GM10266 (cell line): ENCODE results near the gene SHB.

Source experiments
- DNase-seq: peaks from one replicate; pipeline ENCODE4 v3.0.0; 2012; ENCODE audit errors: extremely low spot score
- TF ChIP-seq, protein P1 (sequence below): IDR thresholded peaks from 2 replicates; pipeline ENCODE4 v1.5.1; 2012; ENCODE audit warnings: mild to moderate bottlenecking, low read depth; ENCODE audit not compliant: control insufficient read depth, insufficient read depth; ENCODE audit errors: missing control alignments

The SHB gene

DNA sequence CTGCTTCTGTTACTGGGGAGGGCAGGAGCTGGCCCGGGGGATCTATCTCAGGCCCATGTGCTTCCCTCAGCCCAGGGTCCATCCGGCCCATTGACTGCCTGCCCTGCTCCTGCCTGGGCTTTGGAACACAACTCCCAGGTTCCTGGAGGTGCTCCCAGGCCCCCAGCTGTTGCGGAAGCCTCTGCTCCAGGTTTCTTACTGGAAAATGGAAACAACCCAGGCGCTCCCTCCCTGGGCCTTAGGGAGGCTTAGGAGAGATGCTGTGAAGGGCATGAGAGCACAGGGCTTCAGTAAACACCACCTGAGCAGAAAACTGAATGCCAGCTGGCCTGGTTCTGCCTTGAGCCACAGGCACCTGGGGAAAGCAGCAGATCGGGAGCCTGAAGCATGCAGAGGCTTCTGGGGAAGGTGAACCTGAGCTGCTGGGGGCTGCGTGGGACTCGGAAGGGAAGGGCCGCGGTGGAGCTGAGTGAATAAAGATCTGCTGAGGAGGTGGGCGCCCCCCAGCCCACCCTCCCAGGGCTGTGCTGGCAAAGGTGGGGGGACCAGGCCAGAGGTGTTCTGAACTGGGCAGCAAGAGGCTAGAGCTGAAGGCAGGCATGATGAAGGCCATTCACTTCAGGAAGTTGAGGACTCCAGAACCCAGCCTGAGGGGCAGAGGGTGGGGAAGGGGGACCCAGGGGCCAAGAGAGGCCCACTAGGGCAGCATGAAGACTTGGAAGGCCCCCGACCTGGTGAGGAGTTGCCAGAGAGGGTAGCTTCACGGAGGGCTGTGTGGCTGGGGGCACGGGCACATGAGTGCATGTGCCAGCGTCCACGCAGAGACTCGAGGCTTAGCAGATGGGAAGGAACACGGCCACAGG lies 64.8 kb downstream of the SHB start:
- TF ChIP-seq, protein P1, sequence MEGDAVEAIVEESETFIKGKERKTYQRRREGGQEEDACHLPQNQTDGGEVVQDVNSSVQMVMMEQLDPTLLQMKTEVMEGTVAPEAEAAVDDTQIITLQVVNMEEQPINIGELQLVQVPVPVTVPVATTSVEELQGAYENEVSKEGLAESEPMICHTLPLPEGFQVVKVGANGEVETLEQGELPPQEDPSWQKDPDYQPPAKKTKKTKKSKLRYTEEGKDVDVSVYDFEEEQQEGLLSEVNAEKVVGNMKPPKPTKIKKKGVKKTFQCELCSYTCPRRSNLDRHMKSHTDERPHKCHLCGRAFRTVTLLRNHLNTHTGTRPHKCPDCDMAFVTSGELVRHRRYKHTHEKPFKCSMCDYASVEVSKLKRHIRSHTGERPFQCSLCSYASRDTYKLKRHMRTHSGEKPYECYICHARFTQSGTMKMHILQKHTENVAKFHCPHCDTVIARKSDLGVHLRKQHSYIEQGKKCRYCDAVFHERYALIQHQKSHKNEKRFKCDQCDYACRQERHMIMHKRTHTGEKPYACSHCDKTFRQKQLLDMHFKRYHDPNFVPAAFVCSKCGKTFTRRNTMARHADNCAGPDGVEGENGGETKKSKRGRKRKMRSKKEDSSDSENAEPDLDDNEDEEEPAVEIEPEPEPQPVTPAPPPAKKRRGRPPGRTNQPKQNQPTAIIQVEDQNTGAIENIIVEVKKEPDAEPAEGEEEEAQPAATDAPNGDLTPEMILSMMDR = no peak
- no peak for DNase-seq

DNA sequence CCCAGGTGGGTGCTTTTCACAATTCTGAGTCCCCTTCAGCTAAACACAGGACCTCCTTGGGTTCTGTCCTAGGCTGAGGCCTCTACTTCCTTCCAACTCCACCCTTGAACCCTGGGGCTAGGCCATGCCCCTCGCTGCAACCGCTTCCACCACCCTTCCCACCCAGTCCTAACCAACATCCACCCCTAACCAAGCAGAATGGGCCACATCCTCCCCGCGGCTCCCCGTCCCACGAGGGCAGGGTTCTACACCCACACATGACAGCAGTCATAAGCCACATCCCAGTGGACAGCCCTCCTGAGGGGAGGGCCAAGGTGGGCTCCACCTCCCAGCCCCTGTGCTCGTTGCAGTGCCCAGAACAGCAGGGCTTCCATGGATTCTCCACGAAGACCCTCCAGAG lies 65.8 kb downstream of the SHB start:
- TF ChIP-seq, protein P1 = no peak
- no peak for DNase-seq

DNA sequence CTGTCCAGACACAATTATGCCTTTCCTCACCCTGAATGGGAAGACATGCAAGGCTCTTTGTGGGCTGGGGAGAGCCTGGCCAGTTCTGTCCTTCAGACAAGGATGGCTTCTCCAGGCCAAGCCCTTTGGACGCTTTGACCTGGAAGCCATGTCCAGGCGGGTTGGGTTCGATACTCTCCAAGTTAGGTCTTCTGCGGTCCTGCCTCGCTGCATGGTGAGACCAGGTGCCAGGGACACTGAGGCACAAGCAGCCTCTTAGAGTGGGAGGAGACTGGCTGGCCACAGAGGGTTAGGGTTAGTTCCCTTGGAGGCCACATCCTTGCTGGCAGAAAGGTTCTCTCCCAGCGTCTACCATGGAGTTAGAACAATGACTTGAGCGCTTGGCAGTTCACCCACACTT lies 67.6 kb downstream of the SHB start:
- TF ChIP-seq, protein P1 = no peak
- DNase-seq = no peak

DNA sequence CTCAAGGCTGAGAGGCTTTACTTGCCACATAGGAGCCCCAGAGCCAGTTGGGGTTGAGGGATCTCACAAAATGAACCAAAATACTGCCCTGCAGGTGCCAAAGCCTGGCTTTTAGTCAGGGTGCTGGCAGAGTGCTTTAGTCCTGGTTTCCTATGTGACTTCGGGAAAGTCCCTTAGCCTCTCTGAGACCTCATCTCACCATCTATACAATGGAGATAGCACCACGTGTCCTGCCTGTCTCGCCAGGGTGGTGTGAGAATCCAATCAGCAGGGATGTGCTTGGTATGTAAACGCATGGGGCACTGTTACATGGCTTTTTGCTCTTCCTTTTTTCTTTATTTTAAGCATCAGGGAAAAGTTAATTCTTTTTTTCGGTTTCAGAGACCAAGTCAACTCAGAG lies 68.3 kb downstream of the SHB start:
- no peak for DNase-seq
- TF ChIP-seq, protein P1 = no peak

DNA sequence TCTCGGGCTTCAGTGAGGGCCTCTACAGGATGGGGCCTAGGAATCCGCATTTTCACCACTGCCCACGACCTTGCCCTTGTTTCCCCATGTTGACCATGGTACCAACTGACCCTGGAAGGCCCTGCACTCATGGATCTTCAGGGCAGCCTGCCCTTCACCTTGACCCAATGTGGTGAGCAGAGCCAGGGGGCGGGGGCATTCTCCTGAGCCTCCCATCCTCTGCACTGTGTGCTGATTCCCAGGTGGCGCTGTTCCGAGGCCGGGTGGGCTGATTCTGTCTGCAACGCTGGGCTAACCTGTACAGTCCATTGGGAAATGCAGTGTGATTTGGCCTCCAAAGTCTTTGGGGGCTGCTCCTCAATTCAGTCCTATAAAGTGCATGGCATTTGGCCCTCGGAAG lies 68.7 kb downstream of the SHB start:
- no peak for DNase-seq
- TF ChIP-seq, protein P1 = no peak

DNA sequence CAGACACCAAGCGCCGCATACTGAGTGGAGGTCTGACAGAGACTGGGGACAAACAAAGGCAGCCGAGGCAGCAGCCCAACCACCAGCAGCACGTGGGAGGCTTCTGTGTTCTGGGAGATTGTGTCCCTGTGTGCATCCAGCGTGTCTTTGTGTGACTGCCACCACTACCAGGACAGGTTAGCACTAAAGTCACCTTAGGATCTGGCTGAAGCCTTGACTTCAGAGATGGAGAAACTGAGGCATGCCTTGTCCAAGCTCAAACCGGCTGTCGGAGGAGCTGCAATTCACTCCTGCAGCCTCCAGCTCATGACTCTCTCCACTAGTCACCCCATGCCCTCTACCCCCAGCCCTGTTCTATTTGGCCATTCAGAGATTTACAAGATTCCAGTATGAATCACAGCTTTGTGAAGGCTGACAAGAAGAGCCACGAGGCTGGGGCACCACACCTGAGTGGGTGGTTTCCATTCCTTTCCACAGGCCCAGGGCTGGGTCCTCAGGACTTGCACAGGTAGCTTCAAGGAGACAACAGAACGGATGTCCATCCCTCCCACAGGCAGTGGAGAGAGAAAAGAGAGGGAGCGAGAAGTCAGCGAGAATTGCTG lies 69.3 kb downstream of the SHB start:
- TF ChIP-seq, protein P1 = no peak
- no peak for DNase-seq

DNA sequence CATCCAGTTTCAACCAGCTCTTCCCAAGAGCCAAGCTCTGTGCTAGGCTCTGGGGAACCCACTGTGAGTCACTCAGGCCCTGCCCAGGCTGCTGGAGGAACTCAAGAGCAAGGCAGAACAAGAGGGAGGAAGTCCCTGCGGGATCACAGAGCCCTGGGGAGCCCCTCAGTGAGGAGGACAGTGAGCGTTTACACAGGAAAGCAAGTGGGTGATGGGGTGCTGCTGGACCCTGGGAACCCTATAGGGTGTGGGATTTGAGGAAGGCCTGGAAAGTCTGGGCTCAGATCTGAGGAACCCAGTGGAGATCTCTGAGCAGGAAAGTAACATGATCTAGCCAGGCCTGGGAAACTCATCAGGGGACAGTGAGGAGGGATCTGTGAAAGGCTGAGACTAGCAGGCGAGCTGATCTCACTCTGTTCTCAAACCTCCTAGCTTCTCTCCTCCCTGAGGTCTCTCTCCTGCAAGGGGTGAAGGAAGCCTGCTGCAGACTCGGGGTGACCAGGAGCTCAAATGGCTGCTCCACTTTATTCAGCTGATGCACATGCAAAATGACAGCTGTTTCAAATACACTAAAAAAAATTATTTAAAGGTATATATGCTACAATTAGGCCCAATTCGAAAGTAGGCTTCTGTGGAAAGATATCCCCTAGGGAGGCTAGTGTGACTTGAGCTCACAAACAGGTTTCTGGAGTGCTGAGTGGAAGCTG lies 70.0 kb downstream of the SHB start:
- TF ChIP-seq, protein P1 = no peak
- no peak for DNase-seq
